ENCODE results near the gene C1orf35. TPM values are rescaled to one million over a fixed set of nuclear protein-coding genes. Genes with fewer than 3 reads are reported as not detected.

The C1orf35 gene
- polyA plus RNA-seq, 3 donors, result 6.9 to 34.2 (median 10.6) TPM

Small RNAs within 50 kb of the gene (small RNA-seq; reads per million reads assigned to genes)
- not detected for gene AL359510.1 (ENCODE audit: insufficient read length, low read depth)

Other genes with a start within 250 kb of the C1orf35 start
- gene WNT9A, start 155.4 kb downstream of the C1orf35 start, polyA plus RNA-seq, result not detected
- not detected for gene WNT3A, start 96.3 kb downstream of the C1orf35 start, polyA plus RNA-seq
- gene ARF1, start 20.6 kb downstream of the C1orf35 start, polyA plus RNA-seq, result 100 to 1,000 TPM; 580 to 789 (median 603) TPM
- 100 to 1,000 TPM in 2 of 3 donors, 10 to 100 TPM in 1; 99.8 to 277 (median 104) TPM for gene MRPL55, start 6.0 kb upstream of the C1orf35 start, polyA plus RNA-seq
- gene GUK1, start 37.0 kb upstream of the C1orf35 start, polyA plus RNA-seq, result 100 to 1,000 TPM; 262 to 391 (median 316) TPM
- under 1 TPM in 1 of 3 donors, not detected in 2; 0.15 TPM for gene GJC2, start 46.6 kb upstream of the C1orf35 start, polyA plus RNA-seq
- gene IBA57, start 62.5 kb upstream of the C1orf35 start, polyA plus RNA-seq, result 1 to 10 TPM; 1.6 to 2.1 (median 1.7) TPM
- 1 to 10 TPM in 1 of 3 donors, under 1 TPM in 2; 0.57 to 1.5 (median 0.76) TPM for gene OBSCN, start 104.7 kb upstream of the C1orf35 start, polyA plus RNA-seq

Measured in CD14-positive monocyte (primary cell).